Endothelial cell of umbilical vein (primary cell): ENCODE results near the gene EGFL7. TPM values are rescaled to one million over a fixed set of nuclear protein-coding genes. Genes with fewer than 3 reads are reported as not detected.
"Not testable (repeated sequence)": the region's sequence is repeated elsewhere in the genome, so short reads cannot be mapped to it uniquely, and the experiment has no call there.

Experiments used
- BruUV-seq: library from RNA; stranded (reverse); fragments of 400-500 nt; replicated peaks from 2 replicates; lab custom pipeline; 2021; lab: Mats Ljungman, UMichigan
- CTCF ChIA-PET: fragments of 300-600, 350-600 bp; sonication (Branson Sonifier 250); formaldehyde crosslinking; loops from one replicate; lab custom pipeline; 2021; ENCODE audit warnings: antibody characterized with exemption, inconsistent platforms; lab: Charles Lee
- POLR2A ChIA-PET: fragments of 300-600, 350-600 bp; sonication (Branson Sonifier 250); formaldehyde crosslinking; loops from one replicate; lab custom pipeline; 2021; ENCODE audit warnings: antibody characterized with exemption, inconsistent platforms; lab: Charles Lee
- DNase-seq: peaks from one replicate; pipeline ENCODE4 v3.0.0-alpha.2; 2011; ENCODE audit warnings: low read depth, low spot score
- FAIRE-seq: peaks from 2 replicates; lab custom pipeline; 2011; peaks lifted over from hg19 to GRCh38; lab: Jason Lieb, UNC
- H2AFZ ChIP-seq: 2 replicates; pipeline ENCODE4 v1.6.0; 2012; ENCODE audit warnings: low read depth, low read length, control low read depth, inconsistent platforms
- H3K27ac ChIP-seq: 2 replicates; pipeline ENCODE4 v1.5.1; 2011; ENCODE audit warnings: low read depth, mild to moderate bottlenecking, control low read depth, low read length, moderate library complexity; ENCODE audit not compliant: insufficient read depth
- H3K27me3 ChIP-seq, 2 experiments: 2 replicates each; pipeline versions ENCODE4 v1.6.0 to v1.6.1; 2011; ENCODE audit warnings: low read length in 2 of 2, mixed read lengths in 1 of 2; ENCODE audit not compliant: control insufficient read depth in 2 of 2, insufficient read depth in 2 of 2
- H3K36me3 ChIP-seq, 2 experiments: 2 replicates in 1 of 2; 3 replicates in 1 of 2; pipeline ENCODE4 v1.5.1; 2011; ENCODE audit warnings: low read length in 2 of 2, mild to moderate bottlenecking in 1 of 2, moderate library complexity in 1 of 2; ENCODE audit not compliant: control insufficient read depth in 2 of 2, insufficient read depth in 2 of 2; ENCODE audit errors: extremely low read depth in 1 of 2
- H3K4me1 ChIP-seq: 3 replicates; pipeline ENCODE4 v1.5.1; 2011; ENCODE audit warnings: mild to moderate bottlenecking, low read length; ENCODE audit not compliant: control insufficient read depth, insufficient read depth; ENCODE audit errors: extremely low read depth
- H3K4me2 ChIP-seq: 2 replicates; pipeline ENCODE4 v1.6.1; 2011; ENCODE audit warnings: low read length, control low read depth, mixed read lengths; ENCODE audit not compliant: insufficient read depth
- H3K4me3 ChIP-seq, 3 experiments: fragments of 200-600 bp in 1 of 3; sonication (generic), shearing (Covaris generic) in 1 of 3; replicated peaks in 1 of 3; 2 replicates each; pipeline ENCODE4 v1.5.1; 2011 to 2016; ENCODE audit warnings: control low read depth in 3 of 3, low read length in 3 of 3, mild to moderate bottlenecking in 2 of 3, inconsistent platforms in 1 of 3, low read depth in 1 of 3, moderate library complexity in 1 of 3; ENCODE audit not compliant: insufficient read depth in 1 of 3
- H3K79me2 ChIP-seq: 2 replicates; pipeline ENCODE4 v1.6.0; 2012; ENCODE audit warnings: low read length, inconsistent platforms; ENCODE audit not compliant: control insufficient read depth, insufficient read depth
- H3K9ac ChIP-seq: replicated peaks from 2 replicates; pipeline ENCODE3; 2011; ENCODE audit warnings: low read length, control low read depth; ENCODE audit not compliant: insufficient read depth; ENCODE audit errors: extremely low read depth
- H3K9me1 ChIP-seq: replicated peaks from 3 replicates; pipeline ENCODE4 v1.6.0; 2011; ENCODE audit warnings: mild to moderate bottlenecking, low read length; ENCODE audit not compliant: control insufficient read depth, insufficient read depth; ENCODE audit errors: extremely low read depth
- H3K9me3 ChIP-seq: replicated peaks from 2 replicates; pipeline ENCODE4 v1.5.1; 2012; ENCODE audit warnings: low read length, inconsistent platforms; ENCODE audit not compliant: control insufficient read depth, insufficient read depth
- H4K20me1 ChIP-seq: replicated peaks from 2 replicates; pipeline ENCODE3; 2011; ENCODE audit warnings: mild to moderate bottlenecking, low read length; ENCODE audit not compliant: control insufficient read depth, insufficient read depth; ENCODE audit errors: extremely low read depth
- GATA2 ChIP-seq: IDR thresholded peaks from 2 replicates; pipeline ENCODE4 v1.7.0; 2011; ENCODE audit warnings: low read depth, mild to moderate bottlenecking, moderate library complexity, mixed read lengths, low read length; ENCODE audit not compliant: insufficient read length, insufficient read depth
- MYC ChIP-seq: IDR thresholded peaks from one replicate; pipeline ENCODE4 v1.6.1; 2011; ENCODE audit warnings: mild to moderate bottlenecking, low read depth, low read length
- dilution Hi-C: fragments of 300-500 bp; cut with MboI; formaldehyde crosslinking; loops from one replicate; pipeline ENCODE4 v1.15.0; 2019; ENCODE audit warnings: low sequenced_read_pairs; ENCODE audit not compliant: extremely low pct_ligation_motif_present
- intact Hi-C: fragments of 100-400 bp; cut with micrococcal nuclease; formaldehyde crosslinking; loops from one replicate; pipeline ENCODE4 v1.10.0; 2022
- polyA plus RNA-seq, 4 experiments: library from polyadenylated mRNA; depleted of rRNA in 3 of 4; stranded (reverse) in 3 of 4; unstranded in 1 of 4; fragments of >200 nt; gene quantifications; 2 replicates each; pipeline versions ENCODE4 v1.2.1 to v1.2.3, GENCODE V29; 2011 to 2012; ENCODE audit warnings: missing spikeins in 1 of 4
- total RNA-seq: library from RNA; stranded (reverse); gene quantifications from 2 replicates; pipeline ENCODE4 v1.2.3, GENCODE V29; 2021
- TF ChIP-seq, protein P1 (sequence below), 2 donors: IDR thresholded peaks; 1 replicate in 1 of 2; 2 replicates in 1 of 2; pipeline ENCODE4 v1.5.1; 2011; ENCODE audit warnings: low read length in 2 of 2, mild to moderate bottlenecking in 2 of 2, moderate library complexity in 2 of 2, control low read depth in 1 of 2, inconsistent platforms in 1 of 2, low read depth in 1 of 2; ENCODE audit not compliant: insufficient read depth in 1 of 2; ENCODE audit errors: extremely low read depth in 1 of 2
- TF ChIP-seq, protein P2 (sequence below): IDR thresholded peaks from 2 replicates; pipeline ENCODE4 v1.6.1; 2011; ENCODE audit not compliant: insufficient read depth, insufficient read length

The EGFL7 gene
- total and polyA plus RNA-seq, 2 donors (not counting 3 experiments of a cell fraction or from before 2014, with no cell fraction given): 1,043 to 1,377 TPM

DNA sequence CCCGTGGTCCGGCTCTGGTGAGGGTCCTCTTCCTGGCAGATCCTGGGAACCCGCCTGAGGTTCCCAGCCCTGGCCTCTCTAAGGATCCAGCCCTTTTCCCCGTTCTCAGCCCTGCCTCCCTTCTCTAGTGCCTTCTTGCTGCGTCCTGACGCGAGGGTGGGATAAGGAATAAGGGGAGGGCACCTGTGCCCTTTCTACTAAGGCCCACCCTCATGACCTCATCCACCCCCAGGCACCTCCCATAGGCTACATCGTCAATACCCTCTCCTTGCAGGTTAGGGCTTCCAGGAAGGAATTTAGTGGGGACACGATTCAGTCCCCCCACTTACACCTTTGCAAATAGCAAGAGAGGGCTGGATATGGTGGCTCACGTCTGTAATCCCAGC is 38.9 kb downstream of the EGFL7 start:
- peaks cover 5 to 6% of the 10 kb centered on the region in 2 experiments for H3K27me3 ChIP-seq
- no peak overlapping the region for H3K4me3 ChIP-seq
- no peaks in the 10 kb centered on the region for H3K36me3 ChIP-seq
- TF ChIP-seq, protein P1, sequence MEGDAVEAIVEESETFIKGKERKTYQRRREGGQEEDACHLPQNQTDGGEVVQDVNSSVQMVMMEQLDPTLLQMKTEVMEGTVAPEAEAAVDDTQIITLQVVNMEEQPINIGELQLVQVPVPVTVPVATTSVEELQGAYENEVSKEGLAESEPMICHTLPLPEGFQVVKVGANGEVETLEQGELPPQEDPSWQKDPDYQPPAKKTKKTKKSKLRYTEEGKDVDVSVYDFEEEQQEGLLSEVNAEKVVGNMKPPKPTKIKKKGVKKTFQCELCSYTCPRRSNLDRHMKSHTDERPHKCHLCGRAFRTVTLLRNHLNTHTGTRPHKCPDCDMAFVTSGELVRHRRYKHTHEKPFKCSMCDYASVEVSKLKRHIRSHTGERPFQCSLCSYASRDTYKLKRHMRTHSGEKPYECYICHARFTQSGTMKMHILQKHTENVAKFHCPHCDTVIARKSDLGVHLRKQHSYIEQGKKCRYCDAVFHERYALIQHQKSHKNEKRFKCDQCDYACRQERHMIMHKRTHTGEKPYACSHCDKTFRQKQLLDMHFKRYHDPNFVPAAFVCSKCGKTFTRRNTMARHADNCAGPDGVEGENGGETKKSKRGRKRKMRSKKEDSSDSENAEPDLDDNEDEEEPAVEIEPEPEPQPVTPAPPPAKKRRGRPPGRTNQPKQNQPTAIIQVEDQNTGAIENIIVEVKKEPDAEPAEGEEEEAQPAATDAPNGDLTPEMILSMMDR (IDR thresholded peaks at IDR 0.05; ENCODE audit: extremely low read depth in 1 of 2, insufficient read depth in 1 of 2, low read depth in 1 of 2, low read length in 2 of 2): no peak
- no peak for TF ChIP-seq GATA2
- TF ChIP-seq, protein P2, sequence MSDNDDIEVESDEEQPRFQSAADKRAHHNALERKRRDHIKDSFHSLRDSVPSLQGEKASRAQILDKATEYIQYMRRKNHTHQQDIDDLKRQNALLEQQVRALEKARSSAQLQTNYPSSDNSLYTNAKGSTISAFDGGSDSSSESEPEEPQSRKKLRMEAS: no peak
- FAIRE-seq (no peak), DNase-seq (no peak)
- H2AFZ ChIP-seq: no peak overlapping the region
- no peaks in the 10 kb centered on the region for H3K4me1 ChIP-seq
- intact Hi-C loops: no loop called here
- no peak overlapping the region for H3K4me2 ChIP-seq
- H3K9me1 ChIP-seq: no peaks in the 10 kb centered on the region
- dilution Hi-C loops: no loop called here
- ChIA-PET POLR2A (interaction anchor here (0.7 kb wide), 1 partner anchor 12 kb away, joined by 5 read pairs; no protein-coding TSS in a partner anchor), CTCF (interaction anchor here (0.5 kb wide), 1 partner anchor 449 kb away, joined by 4 read pairs; no protein-coding TSS in a partner anchor)
- H3K27ac ChIP-seq: no peak overlapping the region
- no peak overlapping the region for H3K9ac ChIP-seq
- no TSS peak for BruUV-seq
- H4K20me1 ChIP-seq: no peaks in the 10 kb centered on the region
- H3K79me2 ChIP-seq: no peaks in the 10 kb centered on the region
- H3K9me3 ChIP-seq: no peaks in the 10 kb centered on the region

DNA sequence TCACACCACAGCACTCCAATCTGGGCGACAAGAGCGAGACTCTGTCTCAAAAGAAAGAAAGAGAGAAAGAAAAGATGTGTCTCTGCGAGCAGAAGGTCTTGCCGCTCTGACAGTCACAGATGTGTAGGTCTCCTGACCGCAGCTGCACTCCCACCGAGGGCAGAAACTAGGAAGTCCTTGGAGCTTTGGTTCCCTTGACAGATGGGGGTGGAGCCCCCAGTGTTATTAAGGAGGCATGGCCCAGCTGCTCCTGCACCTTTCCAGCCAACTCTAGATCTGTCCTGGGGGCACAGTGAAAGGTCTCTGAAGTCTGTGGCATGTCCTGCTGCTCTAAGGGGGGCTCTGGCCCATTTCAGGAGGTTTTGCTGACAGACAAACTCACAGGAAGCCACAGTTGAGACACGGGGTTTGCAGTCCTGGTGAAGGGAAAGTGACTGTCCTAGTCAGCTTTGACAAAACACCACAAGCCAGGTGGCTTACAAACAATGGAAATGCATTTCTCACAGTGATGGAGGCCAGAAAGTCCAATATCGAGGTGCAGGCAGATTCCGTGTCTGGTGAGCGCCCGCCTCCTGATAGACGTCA is 40.7 kb downstream of the EGFL7 start:
- intact Hi-C loops (no loop called here), dilution Hi-C loops (no loop called here)
- no peak overlapping the region for H3K9ac ChIP-seq
- H3K36me3 ChIP-seq: no peaks in the 10 kb centered on the region
- H3K27me3 ChIP-seq: peaks cover 5 to 6% of the 10 kb centered on the region in 2 experiments
- no peak overlapping the region for H3K4me3 ChIP-seq
- H3K4me2 ChIP-seq: no peak overlapping the region
- FAIRE-seq (no peak), DNase-seq (no peak)
- no peaks in the 10 kb centered on the region for H3K9me3 ChIP-seq
- no peaks in the 10 kb centered on the region for H3K9me1 ChIP-seq
- no peaks in the 10 kb centered on the region for H4K20me1 ChIP-seq
- CTCF ChIA-PET: interaction anchor here (0.8 to 1.1 kb wide), 2 partner anchors 10 to 25 kb away, joined by 3 read pairs; no protein-coding TSS in a partner anchor
- POLR2A ChIA-PET: no interaction called here
- no peak overlapping the region for H3K27ac ChIP-seq
- no peak overlapping the region for H2AFZ ChIP-seq
- H3K4me1 ChIP-seq: no peaks in the 10 kb centered on the region
- no peak for TF ChIP-seq MYC
- H3K79me2 ChIP-seq: no peaks in the 10 kb centered on the region
- no TSS peak for BruUV-seq

DNA sequence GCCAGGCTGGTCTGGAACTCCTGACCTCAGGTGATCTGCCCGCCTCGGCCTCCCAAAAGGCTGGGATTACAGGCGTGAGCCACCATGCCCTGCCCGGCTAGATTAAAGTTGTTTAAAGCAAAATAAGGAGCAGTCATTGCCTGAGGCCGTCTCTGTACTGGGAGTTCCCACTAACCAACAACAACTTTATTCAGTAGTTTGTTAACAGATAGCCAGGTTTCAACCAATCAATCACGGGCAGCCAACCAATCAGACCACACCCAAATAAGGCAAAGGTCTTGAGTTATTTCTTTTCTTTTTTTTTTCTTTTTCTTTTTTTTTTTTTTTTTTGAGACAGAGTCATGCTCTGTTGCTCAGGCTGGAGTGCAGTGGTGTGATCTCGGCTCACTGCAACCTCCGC is 42.0 kb downstream of the EGFL7 start:
- H3K27me3 ChIP-seq, H2AFZ ChIP-seq, H3K4me3 ChIP-seq, H3K9me1 ChIP-seq, BruUV-seq, H3K9ac ChIP-seq, H3K79me2 ChIP-seq, DNase-seq, FAIRE-seq, intact Hi-C loops, H3K27ac ChIP-seq, H4K20me1 ChIP-seq, H3K4me1 ChIP-seq, H3K4me2 ChIP-seq, H3K9me3 ChIP-seq, H3K36me3 ChIP-seq, POLR2A ChIA-PET, dilution Hi-C loops: not testable (repeated sequence)
- CTCF ChIA-PET: interaction anchor here (1.0 kb wide), 1 partner anchor 9 kb away, joined by 4 read pairs; no protein-coding TSS in a partner anchor
